ENCODE data around the gene C14orf180. TPM values are rescaled to one million over a fixed set of nuclear protein-coding genes. Genes with fewer than 3 reads are reported as not detected.

C14orf180 gene
- total RNA-seq, 2 donors from 2014 or later, result 19.4 TPM; not detected in 1

- TF ChIP-seq CTCF (IDR thresholded peaks at IDR 0.05) (no peak), POLR2A (IDR thresholded peaks at IDR 0.05) (no peak)
- ATAC-seq (no peak), DNase-seq (no peak)
- Histone ChIP-seq H3K27me3 (no peaks in the 10 kb centered on the region), H3K27ac (no peak overlapping the region), H3K4me1 (no peaks in the 10 kb centered on the region), H3K36me3 (replicated peaks in 1 of 2; ENCODE audit: insufficient read depth in 1 of 2, low read depth in 2 of 2) (no peaks in the 10 kb centered on the region), H3K4me3 (no peak overlapping the region), H3K9me3 (no peaks in the 10 kb centered on the region)
- intact Hi-C loops (cut with DNase I), result no loop called here
- 37 to 52% methylated on average over 10 to 17 of the region's 17 CpGs for WGBS, 2 donors
Measured at GRCh38 chr14:104544362-104544961, 35.1 kb upstream of the C14orf180 start.

DNA sequence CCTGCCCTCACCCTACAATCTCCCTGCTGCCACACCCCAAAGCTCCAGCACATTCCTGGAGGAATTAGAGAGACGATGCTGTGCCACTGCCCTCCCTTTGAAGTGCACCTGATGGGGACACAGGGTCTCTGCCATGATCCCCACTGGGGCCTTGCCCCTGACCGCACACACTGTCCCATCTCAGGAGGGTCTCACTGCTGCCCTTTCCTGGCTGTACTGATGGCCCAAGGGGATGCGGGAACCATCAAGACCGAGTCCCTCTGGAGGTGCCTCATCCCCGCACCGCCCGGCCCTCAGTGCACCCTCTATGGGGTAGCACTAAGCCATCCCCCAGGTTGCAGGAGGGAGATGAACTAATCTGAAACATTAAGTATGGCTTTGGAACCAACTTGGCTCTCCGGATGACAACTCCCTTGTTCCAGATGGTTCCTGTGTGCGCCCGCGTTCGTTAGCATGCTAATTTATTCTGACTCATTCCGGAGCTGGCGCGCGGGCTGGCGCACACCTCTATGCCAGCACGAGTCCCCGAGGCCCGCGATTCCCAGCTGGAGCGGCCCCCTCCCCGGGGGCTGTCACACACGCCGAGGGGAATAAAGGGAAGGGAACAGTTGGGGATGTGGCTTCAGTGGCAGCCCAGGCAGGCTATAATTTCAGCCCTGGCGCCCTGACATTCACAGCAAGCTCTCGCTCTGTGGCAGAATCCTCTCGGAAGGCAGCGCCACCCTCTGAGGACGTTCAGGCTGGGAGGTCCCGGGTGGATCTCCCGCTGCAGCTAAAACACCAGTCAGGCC is 34.2 kb upstream of the C14orf180 start:
- Histone ChIP-seq H3K4me1 (no peaks in the 10 kb centered on the region), H3K27me3 (no peaks in the 10 kb centered on the region), H3K9me3 (no peaks in the 10 kb centered on the region), H3K27ac (no peak overlapping the region), H3K36me3 (replicated peaks in 1 of 2; ENCODE audit: insufficient read depth in 1 of 2, low read depth in 2 of 2) (no peaks in the 10 kb centered on the region), H3K4me3 (no peak overlapping the region)
- DNase-seq (no peak), ATAC-seq (no peak)
- WGBS, 2 donors, result 50% methylated on average over 14 to 32 of the region's 32 CpGs
- TF ChIP-seq CTCF (IDR thresholded peaks at IDR 0.05) (no peak), POLR2A (IDR thresholded peaks at IDR 0.05) (no peak)
- intact Hi-C loops (cut with DNase I), result no loop called here

GRCh38 chr14:104545942-104546501 is 33.5 kb upstream of the C14orf180 start:
- no peak for DNase-seq
- no peak for ATAC-seq
- WGBS, 2 donors, result 15 to 31% methylated on average over 4 to 24 of the region's 24 CpGs

GRCh38 chr14:104546591-104547309 is 32.8 kb upstream of the C14orf180 start:
- H3K4me1 ChIP-seq, result no peaks in the 10 kb centered on the region
- no peaks in the 10 kb centered on the region for H3K27me3 ChIP-seq
- WGBS, 2 donors, result 64 to 73% methylated on average over 12 to 19 of the region's 19 CpGs
- intact Hi-C loops (cut with DNase I), result no loop called here
- H3K27ac ChIP-seq, result no peak overlapping the region
- H3K9me3 ChIP-seq, result no peaks in the 10 kb centered on the region
- TF ChIP-seq CTCF (IDR thresholded peaks at IDR 0.05) (no peak), POLR2A (IDR thresholded peaks at IDR 0.05) (no peak)
- no peaks in the 10 kb centered on the region for H3K36me3 ChIP-seq (replicated peaks in 1 of 2; ENCODE audit: insufficient read depth in 1 of 2, low read depth in 2 of 2)
- DNase-seq (no peak), ATAC-seq (no peak)
- H3K4me3 ChIP-seq, result no peak overlapping the region

More at GRCh38 chr14:104545942-104546501, 33.5 kb upstream of the C14orf180 start:
- H3K27ac ChIP-seq, result no peak overlapping the region
- intact Hi-C loops (cut with DNase I), result no loop called here
- TF ChIP-seq CTCF (IDR thresholded peaks at IDR 0.05), result no peak
- TF ChIP-seq POLR2A (IDR thresholded peaks at IDR 0.05), result no peak
- H3K4me1 ChIP-seq, result no peaks in the 10 kb centered on the region
- H3K27me3 ChIP-seq, result no peaks in the 10 kb centered on the region
- H3K36me3 ChIP-seq (replicated peaks in 1 of 2; ENCODE audit: insufficient read depth in 1 of 2, low read depth in 2 of 2), result no peaks in the 10 kb centered on the region
- no peak overlapping the region for H3K4me3 ChIP-seq
- H3K9me3 ChIP-seq, result no peaks in the 10 kb centered on the region
